Transverse colon (tissue), 4 donors: ENCODE results near the gene AVPR2. TPM values are rescaled to one million over a fixed set of nuclear protein-coding genes. Genes with fewer than 3 reads are reported as not detected.

ENCODE experiments used
- DNase-seq: peaks from one replicate; pipeline ENCODE4 v3.0.0-alpha.2; 2019
- H3K27ac ChIP-seq, 4 donors: fragments of 200-600 bp; sonication (generic); 2 replicates each; pipeline ENCODE4 v1.5.1; 2016 to 2018; ENCODE audit warnings: inconsistent platforms in 4 of 4
- H3K27me3 ChIP-seq: fragments of 200-600 bp; sonication (generic); 2 replicates; pipeline ENCODE4 v1.5.1; 2017; ENCODE audit warnings: inconsistent platforms
- H3K36me3 ChIP-seq, 4 donors: fragments of 200-600 bp; sonication (generic); 2 replicates each; pipeline ENCODE4 v1.5.1; 2017 to 2019; ENCODE audit warnings: inconsistent platforms in 4 of 4
- H3K4me1 ChIP-seq, 4 donors: fragments of 200-600 bp; sonication (generic); 2 replicates each; pipeline ENCODE4 v1.5.1; 2017 to 2020; ENCODE audit warnings: inconsistent platforms in 4 of 4
- H3K4me3 ChIP-seq, 4 donors: fragments of 200-600 bp; sonication (generic); 1 replicate in 1 of 4; 2 replicates in 3 of 4; pipeline versions ENCODE4 v1.5.1 to v1.6.1; 2017 to 2019; ENCODE audit warnings: inconsistent platforms in 4 of 4
- H3K9me3 ChIP-seq, 2 donors: fragments of 200-600 bp; sonication (generic); 2 replicates each; pipeline ENCODE4 v1.5.1; 2017 to 2019; ENCODE audit warnings: inconsistent platforms in 2 of 2
- EP300 ChIP-seq: sonication (generic); formaldehyde crosslinking; IDR thresholded peaks from one replicate; pipeline ENCODE4 v1.6.1; 2017; ENCODE audit warnings: antibody characterized with exemption, low read depth
- POLR2A ChIP-seq: fragments of 450-650 bp; IDR thresholded peaks from one replicate; pipeline ENCODE4 v1.6.1; 2016; ENCODE audit warnings: antibody characterized with exemption, mild to moderate bottlenecking, moderate library complexity
- POLR2AphosphoS5 ChIP-seq, 3 donors: sonication (generic); formaldehyde crosslinking; IDR thresholded peaks; one replicate each; pipeline ENCODE4 v1.6.1; 2016; ENCODE audit warnings: antibody characterized with exemption in 3 of 3
- WGBS, 2 donors: methylation state at CpG; one replicate each; pipeline ENCODE4 v1.1.5; 2018; ENCODE audit warnings: low coverage in 1 of 2; 5-methylcytosine and 5-hydroxymethylcytosine counted together
- in situ Hi-C, 4 donors: fragments of 200-750 bp; cut with MboI; loops; one replicate each; pipeline versions ENCODE4 v1.15.0 to v1.15.1; 2017; ENCODE audit warnings: low sequenced_read_pairs in 3 of 4, low pct_ligation_motif_present in 1 of 4, low pct_unique_long_range_greater_than_20kb in 1 of 4
- intact Hi-C: fragments of 100-400 bp; cut with DNase I; formaldehyde crosslinking; loops from one replicate; pipeline ENCODE4 v1.15.1; 2023; ENCODE audit warnings: low total_unique reads
- total RNA-seq, 4 donors: library from RNA; depleted of rRNA; stranded (reverse); fragments of >200 nt; gene quantifications; one replicate each; pipeline ENCODE4 v1.1.0, GENCODE V29; 2016
- TF ChIP-seq, protein P1 (sequence below), 5 experiments: fragments of 200-600 bp in 3 of 5; fragments of 450-650 bp in 2 of 5; sonication (generic) in 3 of 5; IDR thresholded peaks; 1 replicate in 2 of 5; 2 replicates in 3 of 5; pipeline ENCODE4 v1.5.1; 2016 to 2017; ENCODE audit warnings: antibody characterized with exemption in 5 of 5, inconsistent platforms in 3 of 5, mild to moderate bottlenecking in 2 of 5, moderate library complexity in 1 of 5

Gene AVPR2
- total RNA-seq, 4 donors from 2014 or later, result 0.41 to 72.2 (median 9.8) TPM; not detected in 1

DNA sequence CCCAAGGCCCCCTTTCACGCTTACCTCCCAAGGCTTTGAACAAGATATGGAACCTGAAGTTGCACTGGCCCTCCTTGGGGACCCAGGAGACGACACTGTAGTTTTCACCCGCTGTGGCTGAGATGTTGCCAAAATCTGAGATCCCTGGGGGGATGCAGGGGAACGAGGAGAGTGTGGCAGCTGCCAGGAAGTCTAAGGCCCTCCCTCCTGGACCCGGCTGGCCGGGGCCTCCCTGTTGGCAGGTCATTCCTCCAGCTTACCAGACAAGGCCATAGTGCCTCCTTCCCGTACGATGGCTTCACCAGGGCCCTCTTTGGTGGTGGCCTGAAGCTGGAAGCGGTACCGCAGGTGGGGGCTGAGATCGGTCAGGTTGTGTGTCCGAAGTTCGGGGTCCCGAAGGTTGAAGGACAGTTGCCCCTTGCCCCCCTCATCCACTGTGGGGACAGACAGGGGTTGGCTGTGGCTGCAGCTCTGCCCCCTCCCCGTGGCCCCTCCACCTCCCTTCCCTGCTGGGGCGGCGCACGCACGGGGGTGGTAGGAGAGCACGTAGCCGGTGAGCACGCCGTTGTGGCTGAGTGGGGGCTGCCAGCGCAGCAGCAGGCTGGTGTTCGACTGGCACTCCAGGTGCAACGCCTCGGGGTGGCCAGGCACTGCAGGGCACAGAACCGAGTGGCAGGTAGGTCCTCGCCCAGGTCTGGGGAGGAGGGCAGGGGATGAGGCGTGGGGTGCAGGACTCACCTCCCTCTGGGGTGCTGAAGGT lies 39.7 kb upstream of the AVPR2 start:
- H3K27me3 ChIP-seq, result no peaks in the 10 kb centered on the region
- no peaks in the 10 kb centered on the region for H3K9me3 ChIP-seq
- in situ Hi-C loops (no loop called here), intact Hi-C loops (no loop called here)
- no peak for DNase-seq
- no peaks in the 10 kb centered on the region for H3K36me3 ChIP-seq
- no peaks in the 10 kb centered on the region for H3K4me1 ChIP-seq
- TF ChIP-seq, protein P1, sequence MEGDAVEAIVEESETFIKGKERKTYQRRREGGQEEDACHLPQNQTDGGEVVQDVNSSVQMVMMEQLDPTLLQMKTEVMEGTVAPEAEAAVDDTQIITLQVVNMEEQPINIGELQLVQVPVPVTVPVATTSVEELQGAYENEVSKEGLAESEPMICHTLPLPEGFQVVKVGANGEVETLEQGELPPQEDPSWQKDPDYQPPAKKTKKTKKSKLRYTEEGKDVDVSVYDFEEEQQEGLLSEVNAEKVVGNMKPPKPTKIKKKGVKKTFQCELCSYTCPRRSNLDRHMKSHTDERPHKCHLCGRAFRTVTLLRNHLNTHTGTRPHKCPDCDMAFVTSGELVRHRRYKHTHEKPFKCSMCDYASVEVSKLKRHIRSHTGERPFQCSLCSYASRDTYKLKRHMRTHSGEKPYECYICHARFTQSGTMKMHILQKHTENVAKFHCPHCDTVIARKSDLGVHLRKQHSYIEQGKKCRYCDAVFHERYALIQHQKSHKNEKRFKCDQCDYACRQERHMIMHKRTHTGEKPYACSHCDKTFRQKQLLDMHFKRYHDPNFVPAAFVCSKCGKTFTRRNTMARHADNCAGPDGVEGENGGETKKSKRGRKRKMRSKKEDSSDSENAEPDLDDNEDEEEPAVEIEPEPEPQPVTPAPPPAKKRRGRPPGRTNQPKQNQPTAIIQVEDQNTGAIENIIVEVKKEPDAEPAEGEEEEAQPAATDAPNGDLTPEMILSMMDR (IDR thresholded peaks at IDR 0.05), result no peak
- TF ChIP-seq POLR2A (no peak), EP300 (no peak), POLR2AphosphoS5 (IDR thresholded peaks at IDR 0.05) (no peak)
- 85% methylated on average over 26 of the region's 30 CpGs; no CpG with 5 or more reads in 1 of the 2 donors for WGBS, 2 donors
- H3K27ac ChIP-seq, result no peak overlapping the region
- H3K4me3 ChIP-seq, result no peak overlapping the region

GRCh38 chrX:153865321-153865580 lies 39.2 kb upstream of the AVPR2 start:
- 88% methylated on average over 11 of the region's 11 CpGs; no CpG with 5 or more reads in 1 of the 2 donors for WGBS, 2 donors
- H3K36me3 ChIP-seq, result no peaks in the 10 kb centered on the region
- in situ Hi-C loops, result no loop called here
- no peaks in the 10 kb centered on the region for H3K4me1 ChIP-seq
- TF ChIP-seq POLR2A (no peak), POLR2AphosphoS5 (IDR thresholded peaks at IDR 0.05) (no peak), EP300 (no peak)
- TF ChIP-seq, protein P1 (IDR thresholded peaks at IDR 0.05), result no peak
- no peaks in the 10 kb centered on the region for H3K9me3 ChIP-seq
- no peaks in the 10 kb centered on the region for H3K27me3 ChIP-seq
- no peak overlapping the region for H3K27ac ChIP-seq
- no peak overlapping the region for H3K4me3 ChIP-seq
- DNase-seq, result no peak
- intact Hi-C loops, result no loop called here

- no peaks in the 10 kb centered on the region for H3K4me1 ChIP-seq
- H3K4me3 ChIP-seq, result no peak overlapping the region
- H3K9me3 ChIP-seq, result no peaks in the 10 kb centered on the region
- WGBS, 2 donors, result 92% methylated on average over 9 of the region's 9 CpGs; no CpG with 5 or more reads in 1 of the 2 donors
- DNase-seq, result no peak
- TF ChIP-seq POLR2AphosphoS5 (IDR thresholded peaks at IDR 0.05) (no peak), POLR2A (no peak), EP300 (no peak)
- TF ChIP-seq, protein P1 (IDR thresholded peaks at IDR 0.05), result no peak
- no peaks in the 10 kb centered on the region for H3K27me3 ChIP-seq
- no peaks in the 10 kb centered on the region for H3K36me3 ChIP-seq
- in situ Hi-C loops, result no loop called here
- intact Hi-C loops, result no loop called here
- H3K27ac ChIP-seq, result no peak overlapping the region
Measured at GRCh38 chrX:153865685-153866084, 38.8 kb upstream of the AVPR2 start.

DNA sequence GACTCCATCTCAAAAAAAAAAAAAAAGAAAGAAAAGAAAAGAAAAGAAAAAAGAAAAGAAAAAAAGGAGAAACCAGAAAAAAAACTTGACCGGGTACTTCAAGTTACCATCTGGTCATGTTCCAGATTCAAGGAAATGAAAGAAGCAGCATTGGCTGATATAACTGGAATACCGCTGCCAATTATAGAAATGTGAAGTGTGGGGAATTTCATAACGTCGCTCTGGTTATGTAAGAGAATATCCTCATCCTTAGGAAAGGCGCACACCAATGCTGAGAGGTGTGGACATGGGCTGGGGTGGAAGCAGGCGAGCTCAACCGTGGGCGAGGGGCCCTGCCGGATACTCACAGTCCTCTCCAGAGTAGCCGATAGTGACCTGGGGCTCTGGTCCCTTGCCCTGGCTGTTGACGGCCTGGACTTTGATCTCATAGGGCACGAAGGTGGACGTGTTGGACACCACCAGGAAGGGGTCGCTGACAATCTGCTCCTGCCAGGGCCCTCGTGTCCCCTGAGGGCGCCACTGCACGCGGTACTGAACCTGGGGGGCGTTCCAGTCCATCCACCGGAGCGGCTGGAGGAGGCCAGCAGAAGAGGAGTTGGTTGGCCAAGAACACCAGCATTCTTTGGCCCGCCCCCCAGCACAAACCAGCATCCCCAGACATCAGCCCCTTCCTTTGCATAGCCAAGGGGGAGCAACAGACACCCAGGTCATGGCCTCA lies 38.0 kb upstream of the AVPR2 start:
- Histone ChIP-seq H3K36me3 (no peaks in the 10 kb centered on the region), H3K9me3 (no peaks in the 10 kb centered on the region), H3K27me3 (no peaks in the 10 kb centered on the region), H3K27ac (no peak overlapping the region), H3K4me3 (no peak overlapping the region), H3K4me1 (no peaks in the 10 kb centered on the region)
- in situ Hi-C loops, result no loop called here
- no peak for TF ChIP-seq POLR2A
- TF ChIP-seq EP300, result no peak
- TF ChIP-seq POLR2AphosphoS5 (IDR thresholded peaks at IDR 0.05), result no peak
- TF ChIP-seq, protein P1 (IDR thresholded peaks at IDR 0.05), result no peak
- DNase-seq, result no peak
- WGBS, 2 donors, result 84 to 89% methylated on average over 1 to 22 of the region's 22 CpGs
- intact Hi-C loops, result no loop called here
